ENCODE measurements around the gene MUC4.

MUC4 gene

DNA sequence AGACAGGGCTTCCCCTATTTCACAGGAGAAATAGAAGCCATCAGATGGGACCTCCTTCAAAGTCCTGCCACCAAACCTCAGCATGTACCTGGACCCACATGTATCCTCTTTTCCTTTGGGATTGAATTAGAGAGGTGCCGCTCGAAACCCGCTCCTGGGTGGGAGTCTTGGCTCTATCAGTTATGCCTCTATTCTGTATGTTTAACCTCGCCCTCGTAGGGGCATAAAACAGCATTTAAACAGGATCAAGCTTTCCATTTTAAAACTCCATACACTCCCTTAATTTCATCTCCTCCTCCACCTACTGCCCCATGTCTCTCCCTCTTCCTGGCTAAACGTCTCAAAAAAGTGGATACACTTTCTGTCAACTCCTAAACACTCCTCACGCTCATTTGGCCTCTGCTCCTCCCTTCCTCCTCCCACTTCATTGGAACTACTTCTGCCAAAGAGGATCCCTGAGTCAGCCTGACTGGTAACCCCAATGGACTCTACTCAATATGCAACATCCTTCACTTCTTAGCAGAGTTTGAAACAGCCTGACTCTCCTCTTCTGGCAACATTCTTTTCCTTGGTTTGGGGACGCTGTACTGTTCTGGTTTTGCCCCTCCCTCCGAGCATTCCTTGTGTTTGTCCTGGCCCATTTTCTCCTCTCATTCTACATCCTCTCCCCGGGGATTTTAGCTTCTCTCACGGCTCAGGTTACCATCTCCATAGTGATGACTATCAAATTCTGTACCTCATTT lies 114.0 kb downstream of the MUC4 start:
- DNase-seq = peak; percentile 85

Data from fibroblast of upper back skin (primary cell).